NCI-H345 treated with DMSO at 0.1 percent for 48 hours (cell line): ENCODE data around the gene RAB14.
"Not testable (repeated sequence)": the region's sequence is repeated elsewhere in the genome, so short reads cannot be mapped to it uniquely, and the experiment has no call there.

Experiments used
- DNase-seq: peaks from one replicate; lab custom pipeline; 2025; ENCODE audit not compliant: unreplicated experiment; lab: John Stamatoyannopoulos, UW

Gene RAB14

GRCh38 chr9:121169094-121169601, 32.5 kb downstream of the RAB14 start:
- DNase-seq: no peak

- no peak for DNase-seq
Observed at GRCh38 chr9:121168052-121168451, 33.6 kb downstream of the RAB14 start.

GRCh38 chr9:121160025-121160424, 41.6 kb downstream of the RAB14 start:
- no peak for DNase-seq

- DNase-seq: no peak
Observed at GRCh38 chr9:121157939-121158338, 43.7 kb downstream of the RAB14 start.

- no peak for DNase-seq
Observed at GRCh38 chr9:121156263-121156731, 45.4 kb downstream of the RAB14 start.

GRCh38 chr9:121154782-121155181, 46.9 kb downstream of the RAB14 start:
- no peak for DNase-seq

GRCh38 chr9:121153642-121154041, 48.0 kb downstream of the RAB14 start:
- no peak for DNase-seq

GRCh38 chr9:121150188-121150587, 51.5 kb downstream of the RAB14 start:
- DNase-seq: no peak

- no peak for DNase-seq
Observed at GRCh38 chr9:121144482-121144881, 57.2 kb downstream of the RAB14 start.

GRCh38 chr9:121143771-121144170, 57.9 kb downstream of the RAB14 start:
- DNase-seq: no peak

- no peak for DNase-seq
Observed at GRCh38 chr9:121141706-121142105, 60.0 kb downstream of the RAB14 start.

- DNase-seq: no peak
Observed at GRCh38 chr9:121141306-121141705, 60.4 kb downstream of the RAB14 start.

- no peak for DNase-seq
Observed at GRCh38 chr9:121140162-121140561, 61.5 kb downstream of the RAB14 start.

GRCh38 chr9:121138973-121139372, 62.7 kb downstream of the RAB14 start:
- no peak for DNase-seq

- DNase-seq: no peak
Observed at GRCh38 chr9:121138561-121138960, 63.1 kb downstream of the RAB14 start.

GRCh38 chr9:121135642-121136041, 66.0 kb downstream of the RAB14 start:
- no peak for DNase-seq

- peak; percentile 2 for DNase-seq
Observed at GRCh38 chr9:121133104-121133816, 68.4 kb downstream of the RAB14 start.

GRCh38 chr9:121129384-121129783, 72.3 kb downstream of the RAB14 start:
- DNase-seq: not testable (repeated sequence)
